AML-193 (cell line): Measurements from ENCODE around the gene MBD6.

ENCODE experiments used
- DNase-seq, 2 experiments: peaks; one replicate each; lab custom pipeline; 2025; lab: John Stamatoyannopoulos, UW

The MBD6 gene

DNA sequence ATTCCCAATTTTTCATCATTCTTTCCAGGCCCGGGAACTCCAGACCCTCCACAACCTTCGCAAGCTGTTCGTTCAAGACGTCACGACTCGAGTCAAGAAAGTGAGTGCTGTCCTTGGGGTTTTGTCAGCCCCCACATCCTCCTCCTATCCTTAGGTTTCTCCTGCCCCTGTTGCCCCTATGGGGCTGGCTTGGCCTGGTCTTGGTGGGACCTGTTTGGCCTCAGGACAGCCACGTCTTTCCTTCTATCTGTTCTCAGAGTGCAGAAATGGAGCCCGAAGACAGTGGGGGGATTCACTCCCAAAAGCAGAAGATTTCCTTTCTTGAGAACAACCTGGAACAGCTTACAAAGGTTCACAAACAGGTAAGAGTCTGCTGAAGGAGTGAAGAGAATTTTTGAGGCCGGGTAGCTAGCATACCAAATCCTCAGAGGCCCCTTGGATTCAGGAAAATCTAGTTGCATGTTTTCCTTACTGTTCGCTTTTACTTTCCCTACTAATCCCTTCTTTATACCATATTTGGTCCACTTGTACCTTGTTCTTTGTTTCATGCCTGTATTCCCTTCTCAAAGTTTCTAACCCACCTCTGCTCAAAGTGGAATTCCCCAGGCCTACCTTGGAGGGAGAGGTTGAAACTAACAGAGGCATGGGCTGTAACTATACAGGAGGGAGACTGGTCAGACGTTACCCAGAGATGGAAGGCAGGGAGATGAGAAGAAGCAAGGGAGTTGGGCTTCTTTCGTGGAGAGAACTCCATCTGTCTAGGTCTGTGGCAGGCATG, 55.5 kb downstream of the MBD6 start:
- no peak for DNase-seq

DNA sequence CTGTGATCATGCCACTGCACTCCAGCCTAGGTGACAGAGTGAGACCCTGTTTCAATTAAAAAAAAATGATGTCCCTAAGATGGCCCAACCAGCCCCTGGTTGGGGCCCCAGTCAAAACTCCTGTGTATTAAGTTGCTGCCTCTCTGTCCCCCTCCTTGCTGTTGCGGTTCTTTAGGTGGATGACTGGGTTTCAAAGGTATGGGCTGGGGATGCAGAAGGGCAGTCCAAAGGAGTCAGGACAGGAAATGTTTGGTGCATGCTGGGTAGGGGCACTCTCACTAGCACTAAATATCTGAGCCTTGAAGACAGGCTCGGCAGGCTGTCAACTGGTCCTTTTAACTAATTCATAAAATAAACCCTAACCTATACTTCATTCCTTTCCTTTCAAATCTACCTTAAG, 56.4 kb downstream of the MBD6 start:
- DNase-seq, result no peak
